Cardiac fibroblast (primary cell): ENCODE measurements around the gene FRMD4B.

Experiments
- DNase-seq, 2 donors: peaks; one replicate each; pipeline versions ENCODE4 v3.0.0 to v3.0.0-alpha.2; 2010; ENCODE audit warnings: low read depth in 2 of 2
- H3K4me3 ChIP-seq, 2 donors: replicated peaks in 1 of 2; 1 replicate in 1 of 2; 2 replicates in 1 of 2; pipeline ENCODE4 v1.5.1; 2011; ENCODE audit warnings: low read depth in 2 of 2, low read length in 2 of 2, mild to moderate bottlenecking in 2 of 2, moderate library complexity in 1 of 2
- CTCF ChIP-seq: IDR thresholded peaks from one replicate; pipeline ENCODE4 v1.5.1; 2011; ENCODE audit warnings: low read depth, mild to moderate bottlenecking, low read length, inconsistent platforms

FRMD4B gene

GRCh38 chr3:69343875-69344274 lies 42.0 kb downstream of the FRMD4B start:
- TF ChIP-seq CTCF = no peak
- DNase-seq = no peak
- H3K4me3 ChIP-seq = no peak overlapping the region

- no peak for DNase-seq
- no peak overlapping the region for H3K4me3 ChIP-seq
- TF ChIP-seq CTCF = no peak
Observed at GRCh38 chr3:69342074-69342473, 43.8 kb downstream of the FRMD4B start.

GRCh38 chr3:69339760-69340159 lies 46.1 kb downstream of the FRMD4B start:
- TF ChIP-seq CTCF = no peak
- H3K4me3 ChIP-seq = no peak overlapping the region
- DNase-seq = no peak

- no peak overlapping the region for H3K4me3 ChIP-seq
- no peak for TF ChIP-seq CTCF
- no peak for DNase-seq
Observed at GRCh38 chr3:69338911-69339310, 47.0 kb downstream of the FRMD4B start.

GRCh38 chr3:69332934-69333333 lies 53.0 kb downstream of the FRMD4B start:
- no peak overlapping the region for H3K4me3 ChIP-seq
- DNase-seq = no peak
- TF ChIP-seq CTCF = no peak

- peak in 1 of 2 donors; percentile 72 for DNase-seq
- no peak overlapping the region for H3K4me3 ChIP-seq
- TF ChIP-seq CTCF = no peak
Observed at GRCh38 chr3:69330891-69331400, 54.9 kb downstream of the FRMD4B start.

GRCh38 chr3:69329892-69330291 lies 56.0 kb downstream of the FRMD4B start:
- no peak overlapping the region for H3K4me3 ChIP-seq
- DNase-seq = peak in 1 of 2 donors; percentile 28
- TF ChIP-seq CTCF = no peak
